ENCODE results near the gene DHRS3. TPM values are rescaled to one million over a fixed set of nuclear protein-coding genes. Genes with fewer than 3 reads are reported as not detected.
A peak's percentile ranks its signal among the peaks of the same experiment; 100 is the strongest.

DHRS3 gene
- total and polyA plus RNA-seq, 8 donors: 47.7 to 98.6 (median 62.0) TPM

GRCh38 chr1:12585536-12585935, 32.5 kb downstream of the DHRS3 start:
- no peaks in the 10 kb centered on the region for H3K4me1 ChIP-seq
- ATAC-seq (peak in 3 of 4 donors; percentile 17 to 47 (median 18)), DNase-seq (peak in 1 of 6 donors; percentile 18), FAIRE-seq (no peak)
- TF ChIP-seq, protein P1, sequence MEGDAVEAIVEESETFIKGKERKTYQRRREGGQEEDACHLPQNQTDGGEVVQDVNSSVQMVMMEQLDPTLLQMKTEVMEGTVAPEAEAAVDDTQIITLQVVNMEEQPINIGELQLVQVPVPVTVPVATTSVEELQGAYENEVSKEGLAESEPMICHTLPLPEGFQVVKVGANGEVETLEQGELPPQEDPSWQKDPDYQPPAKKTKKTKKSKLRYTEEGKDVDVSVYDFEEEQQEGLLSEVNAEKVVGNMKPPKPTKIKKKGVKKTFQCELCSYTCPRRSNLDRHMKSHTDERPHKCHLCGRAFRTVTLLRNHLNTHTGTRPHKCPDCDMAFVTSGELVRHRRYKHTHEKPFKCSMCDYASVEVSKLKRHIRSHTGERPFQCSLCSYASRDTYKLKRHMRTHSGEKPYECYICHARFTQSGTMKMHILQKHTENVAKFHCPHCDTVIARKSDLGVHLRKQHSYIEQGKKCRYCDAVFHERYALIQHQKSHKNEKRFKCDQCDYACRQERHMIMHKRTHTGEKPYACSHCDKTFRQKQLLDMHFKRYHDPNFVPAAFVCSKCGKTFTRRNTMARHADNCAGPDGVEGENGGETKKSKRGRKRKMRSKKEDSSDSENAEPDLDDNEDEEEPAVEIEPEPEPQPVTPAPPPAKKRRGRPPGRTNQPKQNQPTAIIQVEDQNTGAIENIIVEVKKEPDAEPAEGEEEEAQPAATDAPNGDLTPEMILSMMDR (IDR thresholded peaks at IDR 0.05): no peak
- 72 to 80% methylated on average over 10 of the region's 10 CpGs for WGBS, 2 donors
- peaks cover 0 to 2% (median 0%) of the 10 kb centered on the region in 3 donors for H3K36me3 ChIP-seq
- intact Hi-C loops (cut with DNase I): no loop called here
- no peaks in the 10 kb centered on the region for H3K27me3 ChIP-seq
- no peaks in the 10 kb centered on the region for H3K9me3 ChIP-seq
- H3K27ac ChIP-seq: no peak overlapping the region
- no peak overlapping the region for H3K4me3 ChIP-seq

- Histone ChIP-seq H3K27ac (no peak overlapping the region), H3K4me1 (no peaks in the 10 kb centered on the region), H3K27me3 (no peaks in the 10 kb centered on the region), H3K4me3 (no peak overlapping the region), H3K9me3 (no peaks in the 10 kb centered on the region), H3K36me3 (peaks cover 0 to 8% (median 0%) of the 10 kb centered on the region in 3 donors)
- intact Hi-C loops (cut with DNase I): no loop called here
- TF ChIP-seq, protein P1 (IDR thresholded peaks at IDR 0.05): no peak
- DNase-seq: no peak
- 77 to 85% methylated on average over 6 of the region's 6 CpGs for WGBS, 2 donors
- FAIRE-seq: no peak
- no peak for ATAC-seq
Observed at GRCh38 chr1:12584900-12585525, 33.0 kb downstream of the DHRS3 start.

DNA sequence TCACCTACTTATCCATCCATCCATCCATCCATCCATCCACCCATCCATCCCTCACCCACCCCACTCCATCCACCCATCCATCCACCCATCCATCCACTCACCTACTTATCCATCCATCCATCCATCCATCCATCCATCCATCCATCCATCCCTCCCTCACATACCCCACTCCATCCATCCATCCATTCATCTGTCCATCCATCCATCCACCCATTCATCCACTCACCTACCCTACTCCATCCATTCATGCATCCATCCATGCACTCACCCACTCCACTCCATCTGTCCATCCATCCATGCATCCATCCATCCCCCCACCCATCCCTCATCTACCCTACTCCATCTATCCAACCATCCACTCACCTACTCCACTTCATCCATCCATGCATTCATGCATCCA, 34.5 kb downstream of the DHRS3 start:
- TF ChIP-seq, protein P1 (IDR thresholded peaks at IDR 0.05): no peak
- Histone ChIP-seq H3K27ac (no peak overlapping the region), H3K27me3 (no peaks in the 10 kb centered on the region), H3K9me3 (no peaks in the 10 kb centered on the region), H3K4me3 (no peak overlapping the region), H3K4me1 (no peaks in the 10 kb centered on the region), H3K36me3 (peaks cover 0 to 22% (median 11%) of the 10 kb centered on the region in 3 donors)
- DNase-seq (peak in 1 of 6 donors; percentile 6), FAIRE-seq (no peak), ATAC-seq (no peak)
- intact Hi-C loops (cut with DNase I): no loop called here

DNA sequence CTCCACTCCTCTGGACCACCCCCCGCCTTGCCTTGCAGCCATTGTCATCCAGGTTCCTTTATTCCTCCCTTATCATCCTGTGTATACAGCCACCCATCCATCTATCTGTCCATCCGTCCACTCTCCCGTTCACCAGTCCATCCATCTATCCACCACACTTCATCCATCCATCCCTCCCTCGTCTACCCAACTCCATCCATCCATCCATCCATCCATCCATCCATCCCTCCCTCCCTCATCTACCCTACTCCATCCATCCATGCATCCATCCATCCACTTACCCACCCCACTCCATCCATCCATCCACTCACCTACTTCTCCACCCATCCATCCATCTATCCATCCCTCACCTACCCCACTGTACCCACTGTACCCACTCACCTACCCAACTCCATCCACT, 35.4 kb downstream of the DHRS3 start:
- H3K36me3 ChIP-seq: peaks cover 0 to 29% (median 16%) of the 10 kb centered on the region in 3 donors
- no peak overlapping the region for H3K27ac ChIP-seq
- no peaks in the 10 kb centered on the region for H3K4me1 ChIP-seq
- no peak for FAIRE-seq
- peak in 2 of 6 donors; percentile 0 to 4 for DNase-seq
- ATAC-seq: no peak
- 93 to 95% methylated on average over 4 of the region's 4 CpGs for WGBS, 2 donors
- no peaks in the 10 kb centered on the region for H3K9me3 ChIP-seq
- TF ChIP-seq, protein P1 (IDR thresholded peaks at IDR 0.05): no peak
- intact Hi-C loops (cut with DNase I): no loop called here
- H3K27me3 ChIP-seq: no peaks in the 10 kb centered on the region
- no peak overlapping the region for H3K4me3 ChIP-seq

DNA sequence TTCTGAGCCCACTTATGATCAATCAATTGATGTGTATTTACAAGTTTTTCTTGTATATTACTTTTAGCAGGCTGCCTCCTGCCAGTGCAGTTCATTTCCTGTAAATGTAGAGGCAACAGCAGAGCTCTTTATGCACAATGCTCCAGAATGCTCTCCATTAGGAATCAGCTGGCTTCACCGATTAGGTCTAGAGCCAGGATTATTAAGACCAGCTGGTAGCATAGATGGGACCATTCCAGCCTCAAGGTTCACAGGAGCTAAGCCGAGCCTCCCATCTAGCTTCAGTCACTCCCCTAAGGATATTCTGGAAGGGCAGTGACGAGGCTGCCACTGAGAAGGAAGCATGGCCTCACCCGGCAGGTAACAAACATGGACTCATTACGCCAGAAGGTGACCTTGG, 36.8 kb downstream of the DHRS3 start:
- Histone ChIP-seq H3K4me3 (no peak overlapping the region), H3K27ac (no peak overlapping the region), H3K4me1 (no peaks in the 10 kb centered on the region), H3K9me3 (no peaks in the 10 kb centered on the region), H3K27me3 (no peaks in the 10 kb centered on the region), H3K36me3 (peaks cover 0 to 43% (median 16%) of the 10 kb centered on the region in 3 donors)
- intact Hi-C loops (cut with DNase I): no loop called here
- TF ChIP-seq, protein P1 (IDR thresholded peaks at IDR 0.05): no peak
- no peak for FAIRE-seq
- no peak for ATAC-seq
- DNase-seq: peak in 1 of 6 donors; percentile 3
- WGBS, 2 donors: 75 to 76% methylated on average over 5 of the region's 5 CpGs
